Left ventricle myocardium inferior (tissue), 1 donor: ENCODE measurements around the gene NSMCE1. TPM values are rescaled to one million over a fixed set of nuclear protein-coding genes. Genes with fewer than 3 reads are reported as not detected.
"Not testable (repeated sequence)": the region's sequence is repeated elsewhere in the genome, so short reads cannot be mapped to it uniquely, and the experiment has no call there.

ENCODE experiments used
- DNase-seq: peaks from one replicate; pipeline ENCODE4 v3.0.0-alpha.2; 2020
- H3K27ac ChIP-seq: fragments of 200-600 bp; replicated peaks from 2 replicates; pipeline ENCODE4 v1.8.0; 2021
- H3K27me3 ChIP-seq: fragments of 200-600 bp; 2 replicates; pipeline ENCODE4 v1.8.0; 2021; ENCODE audit warnings: low read depth
- H3K36me3 ChIP-seq: fragments of 200-600 bp; 2 replicates; pipeline ENCODE4 v1.8.0; 2021
- H3K4me1 ChIP-seq: fragments of 200-600 bp; 2 replicates; pipeline ENCODE4 v1.8.0; 2021
- H3K4me3 ChIP-seq: fragments of 200-600 bp; 2 replicates; pipeline ENCODE4 v1.8.0; 2021; ENCODE audit warnings: mild to moderate bottlenecking, moderate library complexity
- H3K9me3 ChIP-seq: fragments of 200-600 bp; replicated peaks from 2 replicates; pipeline ENCODE4 v1.8.0; 2021
- intact Hi-C: fragments of 100-400 bp; cut with micrococcal nuclease; formaldehyde crosslinking; loops from one replicate; pipeline ENCODE4 v1.11.0; 2022
- total RNA-seq: library from RNA; stranded (reverse); fragmentation: NEBNext Ultra II Directional; extraction: Animal tissue kit (Norgen Biotek cat#: 25700); gene quantifications from one replicate; pipeline ENCODE4 v1.2.1, GENCODE V29; 2021
- TF ChIP-seq, protein P1 (sequence below): fragments of 200-600 bp; IDR thresholded peaks from 2 replicates; pipeline ENCODE4 v1.8.0; 2021; ENCODE audit warnings: antibody characterized with exemption, mild to moderate bottlenecking, borderline replicate concordance
- donor health status: DM: no; HTN: yes; CAD: no; lungs with severe emphysema.

Gene NSMCE1
- total RNA-seq, 1 donor from 2014 or later, result 38.6 TPM

GRCh38 chr16:27203507-27204311 is 64.9 kb downstream of the NSMCE1 start, which contains the start of gene KDM8:
KDM8 (plus strand) TSS chr16:27203526; CDS start chr16:27210124, 6,598 bp downstream.
- Histone ChIP-seq H3K4me3 (peak within 1 kb of the TSS; percentile 83), H3K27me3 (no peaks in the 10 kb centered on the region), H3K27ac (peak within 1 kb of the TSS; percentile 99), H3K9me3 (no peaks in the 10 kb centered on the region), H3K4me1 (peaks cover 17% of the 10 kb centered on the region), H3K36me3 (no peaks in the 10 kb centered on the region)
- TF ChIP-seq, protein P1, sequence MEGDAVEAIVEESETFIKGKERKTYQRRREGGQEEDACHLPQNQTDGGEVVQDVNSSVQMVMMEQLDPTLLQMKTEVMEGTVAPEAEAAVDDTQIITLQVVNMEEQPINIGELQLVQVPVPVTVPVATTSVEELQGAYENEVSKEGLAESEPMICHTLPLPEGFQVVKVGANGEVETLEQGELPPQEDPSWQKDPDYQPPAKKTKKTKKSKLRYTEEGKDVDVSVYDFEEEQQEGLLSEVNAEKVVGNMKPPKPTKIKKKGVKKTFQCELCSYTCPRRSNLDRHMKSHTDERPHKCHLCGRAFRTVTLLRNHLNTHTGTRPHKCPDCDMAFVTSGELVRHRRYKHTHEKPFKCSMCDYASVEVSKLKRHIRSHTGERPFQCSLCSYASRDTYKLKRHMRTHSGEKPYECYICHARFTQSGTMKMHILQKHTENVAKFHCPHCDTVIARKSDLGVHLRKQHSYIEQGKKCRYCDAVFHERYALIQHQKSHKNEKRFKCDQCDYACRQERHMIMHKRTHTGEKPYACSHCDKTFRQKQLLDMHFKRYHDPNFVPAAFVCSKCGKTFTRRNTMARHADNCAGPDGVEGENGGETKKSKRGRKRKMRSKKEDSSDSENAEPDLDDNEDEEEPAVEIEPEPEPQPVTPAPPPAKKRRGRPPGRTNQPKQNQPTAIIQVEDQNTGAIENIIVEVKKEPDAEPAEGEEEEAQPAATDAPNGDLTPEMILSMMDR, result no peak
- DNase-seq, result peak; percentile 99
- intact Hi-C loops, result no loop called here

GRCh38 chr16:27202923-27203506 is 65.6 kb downstream of the NSMCE1 start:
- Histone ChIP-seq H3K27me3 (peaks cover 2% of the 10 kb centered on the region), H3K27ac (peak overlapping the region; percentile 99), H3K4me3 (peak overlapping the region; percentile 83), H3K4me1 (peaks cover 17% of the 10 kb centered on the region), H3K36me3 (no peaks in the 10 kb centered on the region), H3K9me3 (no peaks in the 10 kb centered on the region)
- TF ChIP-seq, protein P1, result no peak
- peak; percentile 95 for DNase-seq
- intact Hi-C loops, result no loop called here

DNA sequence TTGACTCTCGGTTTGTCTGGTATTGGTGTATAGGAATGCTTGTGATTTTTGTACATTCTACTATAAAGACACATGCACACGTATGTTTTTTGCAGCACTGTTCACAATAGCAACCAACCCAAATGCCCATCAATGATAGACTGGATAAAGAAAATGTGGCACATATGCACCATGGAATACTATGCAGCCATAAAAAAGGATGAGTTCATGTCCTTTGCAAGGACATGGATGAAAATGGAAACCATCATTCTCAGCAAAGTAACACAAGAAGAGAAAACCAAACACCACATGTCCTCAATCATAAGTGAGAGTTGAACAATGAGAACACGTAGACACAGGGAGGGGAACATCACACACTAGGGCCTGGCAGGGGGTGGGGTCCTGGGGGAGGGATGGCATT is 67.7 kb downstream of the NSMCE1 start:
- H3K4me3 ChIP-seq, H3K27ac ChIP-seq, H3K36me3 ChIP-seq, DNase-seq, intact Hi-C loops, H3K9me3 ChIP-seq: not testable (repeated sequence)
- H3K4me1 ChIP-seq, result peaks cover 17% of the 10 kb centered on the region
- peaks cover 23% of the 10 kb centered on the region for H3K27me3 ChIP-seq

DNA sequence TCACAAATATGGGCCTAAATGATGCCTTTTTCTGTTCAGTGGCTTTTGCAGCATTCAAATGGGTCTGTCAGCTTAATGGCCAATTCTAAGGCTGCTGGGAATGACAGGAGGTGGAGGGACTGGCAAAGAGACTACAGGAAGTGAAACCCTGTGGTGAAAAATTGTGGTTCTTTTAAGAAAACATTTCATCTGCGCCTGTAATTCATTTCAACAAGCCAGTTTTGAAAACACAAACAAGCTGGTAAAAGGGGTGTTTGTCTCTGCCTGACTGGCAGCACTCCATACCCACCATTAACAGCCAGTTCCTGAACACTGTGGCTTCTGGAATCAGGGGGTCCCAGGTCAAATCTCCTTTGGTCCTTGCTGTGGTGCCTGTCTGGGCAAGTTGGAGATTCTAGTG is 68.8 kb downstream of the NSMCE1 start:
- intact Hi-C loops, result no loop called here
- Histone ChIP-seq H3K36me3 (no peaks in the 10 kb centered on the region), H3K27ac (no peak overlapping the region), H3K9me3 (no peaks in the 10 kb centered on the region), H3K27me3 (peaks cover 34% of the 10 kb centered on the region), H3K4me1 (peaks cover 14% of the 10 kb centered on the region), H3K4me3 (no peak overlapping the region)
- DNase-seq, result no peak
- TF ChIP-seq, protein P1, result no peak

DNA sequence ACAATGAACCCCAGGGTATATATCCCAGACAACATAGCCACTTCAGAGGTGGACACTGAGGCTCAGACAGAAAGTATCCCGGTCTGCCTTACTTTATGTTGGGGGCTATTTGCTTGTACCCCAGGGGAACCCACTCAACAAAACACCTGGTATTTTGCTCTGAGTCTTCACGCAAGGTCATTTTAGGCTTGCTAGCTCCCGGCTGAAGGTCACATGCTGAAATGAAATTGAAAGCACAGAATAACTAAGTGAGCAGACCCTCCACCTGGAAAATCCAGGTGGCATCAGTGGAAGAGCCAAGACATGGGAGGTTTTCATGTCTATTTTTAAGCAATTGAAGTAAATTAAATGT is 69.4 kb downstream of the NSMCE1 start:
- H3K36me3 ChIP-seq, result no peaks in the 10 kb centered on the region
- H3K9me3 ChIP-seq, result no peaks in the 10 kb centered on the region
- peaks cover 9% of the 10 kb centered on the region for H3K4me1 ChIP-seq
- no peak for DNase-seq
- H3K27me3 ChIP-seq, result peaks cover 37% of the 10 kb centered on the region
- H3K4me3 ChIP-seq, result no peak overlapping the region
- H3K27ac ChIP-seq, result no peak overlapping the region
- TF ChIP-seq, protein P1, result no peak
- intact Hi-C loops, result no loop called here
